ENCODE data around the gene DDX24.

DNA sequence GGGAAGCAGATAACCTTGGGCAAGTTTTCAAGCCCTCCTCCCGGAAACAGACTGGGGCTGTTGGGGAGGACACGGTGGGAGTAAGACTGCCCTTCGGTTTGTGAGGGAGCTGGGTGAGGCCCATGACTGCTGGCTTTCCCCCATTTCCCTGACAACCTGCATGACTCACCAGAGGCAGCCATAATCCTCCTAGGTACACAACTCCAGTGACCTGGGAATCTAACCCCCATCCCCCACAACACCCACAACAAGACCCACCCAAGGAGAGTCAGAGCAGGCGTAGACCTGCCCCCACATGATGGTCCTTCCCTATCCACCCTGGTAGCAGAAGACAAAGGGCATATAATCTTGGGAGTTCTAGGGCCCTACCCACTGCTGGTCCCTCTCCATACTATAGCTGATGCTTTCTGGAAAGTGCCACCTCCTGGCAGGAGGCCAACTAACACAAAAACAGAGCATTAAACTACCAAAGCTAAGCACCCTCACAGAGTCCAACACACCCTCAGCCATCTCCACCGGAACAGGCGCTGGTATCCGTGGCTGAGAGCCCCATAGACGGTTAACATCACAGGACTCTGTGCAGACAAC, 14.8 kb downstream of the DDX24 start:
- TF ChIP-seq, protein P1, sequence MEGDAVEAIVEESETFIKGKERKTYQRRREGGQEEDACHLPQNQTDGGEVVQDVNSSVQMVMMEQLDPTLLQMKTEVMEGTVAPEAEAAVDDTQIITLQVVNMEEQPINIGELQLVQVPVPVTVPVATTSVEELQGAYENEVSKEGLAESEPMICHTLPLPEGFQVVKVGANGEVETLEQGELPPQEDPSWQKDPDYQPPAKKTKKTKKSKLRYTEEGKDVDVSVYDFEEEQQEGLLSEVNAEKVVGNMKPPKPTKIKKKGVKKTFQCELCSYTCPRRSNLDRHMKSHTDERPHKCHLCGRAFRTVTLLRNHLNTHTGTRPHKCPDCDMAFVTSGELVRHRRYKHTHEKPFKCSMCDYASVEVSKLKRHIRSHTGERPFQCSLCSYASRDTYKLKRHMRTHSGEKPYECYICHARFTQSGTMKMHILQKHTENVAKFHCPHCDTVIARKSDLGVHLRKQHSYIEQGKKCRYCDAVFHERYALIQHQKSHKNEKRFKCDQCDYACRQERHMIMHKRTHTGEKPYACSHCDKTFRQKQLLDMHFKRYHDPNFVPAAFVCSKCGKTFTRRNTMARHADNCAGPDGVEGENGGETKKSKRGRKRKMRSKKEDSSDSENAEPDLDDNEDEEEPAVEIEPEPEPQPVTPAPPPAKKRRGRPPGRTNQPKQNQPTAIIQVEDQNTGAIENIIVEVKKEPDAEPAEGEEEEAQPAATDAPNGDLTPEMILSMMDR (IDR thresholded peaks at IDR 0.05) = no peak
- TF ChIP-seq POLR2A (IDR thresholded peaks at IDR 0.05) = no peak

Data from heart left ventricle (tissue), 13 donors.